Motor neuron (in vitro differentiated cells): ENCODE data around the gene LMNB1. TPM values are rescaled to one million over a fixed set of nuclear protein-coding genes. Genes with fewer than 3 reads are reported as not detected.
"Not testable (repeated sequence)": the region's sequence is repeated elsewhere in the genome, so short reads cannot be mapped to it uniquely, and the experiment has no call there.

Experiments
- ATAC-seq, 8 experiments: fragments of 200-7000 bp; cut with Tn5 transposase; replicated peaks in 6 of 8; 2 replicates each; pipeline ENCODE4 v1.8.0; 2021; ENCODE audit warnings: mild to moderate bottlenecking in 8 of 8, moderate library complexity in 8 of 8
- H3K27ac ChIP-seq, 2 donors: fragments of 250-450 bp; sonication (Bioruptor Pico); 2 replicates each; pipeline ENCODE4 v1.9.0; 2021; ENCODE audit warnings: antibody characterized with exemption in 2 of 2, mild to moderate bottlenecking in 2 of 2, moderate library complexity in 1 of 2
- H3K4me1 ChIP-seq, 2 donors: fragments of 250-450 bp; sonication (Bioruptor Pico); replicated peaks in 1 of 2; 2 replicates each; pipeline ENCODE4 v1.6.1; 2021; ENCODE audit warnings: antibody characterized with exemption in 2 of 2, mild to moderate bottlenecking in 2 of 2, moderate library complexity in 1 of 2
- H3K4me3 ChIP-seq, 5 donors: fragments of 250-450 bp; sonication (Bioruptor Pico); 2 replicates each; pipeline ENCODE4 v1.9.0; 2021; ENCODE audit warnings: antibody characterized with exemption in 5 of 5, mild to moderate bottlenecking in 5 of 5, moderate library complexity in 4 of 5
- WGBS, 10 experiments: fragments of 450-650 bp; shearing (Covaris generic); methylation state at CpG; one replicate each; pipeline ENCODE4 v1.0.0; 2022; 5-methylcytosine and 5-hydroxymethylcytosine counted together
- in situ Hi-C, 9 experiments: fragments of 400-800 bp; cut with MboI; loops; one replicate each; pipeline ENCODE4 v1.15.0; 2021; ENCODE audit warnings: low sequenced_read_pairs in 9 of 9, low pct_unique_long_range_greater_than_20kb in 2 of 9; ENCODE audit not compliant: unreplicated experiment in 9 of 9
- total RNA-seq, 8 experiments: library from RNA; unstranded; fragments of 300-600 nt; gene quantifications; 2 replicates each; pipeline versions ENCODE4 v1.2.3 to v1.2.4, GENCODE V29; 2022

The LMNB1 gene
- total RNA-seq, result 100 to 1,000 TPM in 1 of 8 experiments, 10 to 100 TPM in 6, 1 to 10 TPM in 1; 1.2 to 240 (median 46.8) TPM

DNA sequence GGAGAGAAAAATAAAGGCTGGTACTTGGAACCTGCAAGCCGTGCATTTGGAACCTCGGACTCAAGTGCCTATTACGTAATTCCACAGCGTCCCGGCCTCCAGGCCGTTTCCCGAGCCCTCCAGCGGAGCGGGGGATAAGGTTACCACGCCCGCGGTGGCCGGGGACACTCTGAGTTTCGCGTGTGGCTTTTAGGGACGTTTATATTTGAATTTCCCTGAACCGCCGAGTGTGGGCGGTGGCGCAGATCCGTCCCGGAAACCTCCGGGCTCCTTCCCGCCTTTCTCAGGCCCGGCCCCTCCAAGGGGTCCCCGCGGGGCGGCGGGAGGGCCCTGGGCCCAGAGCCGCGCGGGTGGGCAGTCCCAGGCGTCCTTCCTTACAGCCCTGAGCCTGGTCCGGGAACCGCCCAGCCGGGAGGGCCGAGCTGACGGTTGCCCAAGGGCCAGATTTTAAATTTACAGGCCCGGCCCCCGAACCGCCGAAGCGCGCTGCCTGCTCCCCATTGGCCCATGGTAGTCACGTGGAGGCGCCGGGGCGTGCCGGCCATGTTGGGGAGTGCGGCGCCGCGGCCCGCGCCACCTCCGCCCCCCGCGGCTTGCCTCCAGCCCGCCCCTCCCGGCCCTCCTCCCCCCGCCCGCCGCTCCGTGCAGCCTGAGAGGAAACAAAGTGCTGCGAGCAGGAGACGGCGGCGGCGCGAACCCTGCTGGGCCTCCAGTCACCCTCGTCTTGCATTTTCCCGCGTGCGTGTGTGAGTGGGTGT is at the start of gene LMNB1:
Gene LMNB1 (plus strand): TSS at position 638 of the 758 bp plus-strand sequence. CDS start 373 bp downstream, outside the sequence.
- peak; percentile 67 to 87 (median 79) for ATAC-seq
- in situ Hi-C loops, result loop anchor here in 3 of 9 experiments (5.0 to 25.0 kb wide), 4 partner anchors 89 to 439 kb away; no protein-coding TSS in a partner anchor
- H3K4me1 ChIP-seq, result peaks cover 6 to 12% of the 10 kb centered on the region in 2 donors
- H3K27ac ChIP-seq, result peak within 1 kb of the TSS; percentile 93 to 97
- peak within 1 kb of the TSS; percentile 56 to 89 (median 74) for H3K4me3 ChIP-seq
- WGBS, 10 experiments, result 0 to 7% (median 0%) methylated on average over 1 to 16 of the region's 74 CpGs; no CpG with 5 or more reads in 3 of the 10 experiments

DNA sequence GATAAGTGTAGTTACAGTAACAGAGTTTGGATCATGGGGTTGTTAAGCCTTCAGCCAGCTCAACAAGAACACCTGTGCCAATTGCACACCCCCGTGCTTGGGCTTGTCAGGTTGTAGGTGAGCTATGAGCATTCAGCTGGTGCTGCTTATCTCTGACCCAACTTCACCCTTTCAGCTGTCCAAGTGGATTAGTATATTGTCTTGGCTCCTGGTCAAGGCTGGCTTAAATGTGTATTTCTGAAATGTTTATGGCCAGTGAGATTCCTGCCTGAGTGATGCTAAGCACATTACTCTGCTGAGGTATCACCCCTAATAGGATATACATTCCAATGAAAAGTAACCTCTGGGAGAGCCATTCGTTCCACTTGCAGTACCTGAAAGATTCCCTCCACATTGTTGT is 44.2 kb upstream of the LMNB1 start:
- 0 to 93% (median 0%) methylated on average over 1 to 2 of the region's 2 CpGs; no CpG with 5 or more reads in 1 of the 10 experiments for WGBS, 10 experiments
- no peak for ATAC-seq
- Histone ChIP-seq H3K27ac (no peak overlapping the region), H3K4me3 (no peak overlapping the region), H3K4me1 (no peaks in the 10 kb centered on the region)
- in situ Hi-C loops, result no loop called here

GRCh38 chr5:126734573-126734972 is 42.4 kb upstream of the LMNB1 start:
- in situ Hi-C loops, H3K4me1 ChIP-seq, H3K27ac ChIP-seq, ATAC-seq, H3K4me3 ChIP-seq: not testable (repeated sequence)
- 68 to 100% (median 93%) methylated on average over 2 to 5 of the region's 18 CpGs; no CpG with 5 or more reads in 4 of the 10 experiments for WGBS, 10 experiments

- 0 to 100% (median 63%) methylated on average over 1 to 3 of the region's 3 CpGs; no CpG with 5 or more reads in 4 of the 10 experiments for WGBS, 10 experiments
- in situ Hi-C loops, result no loop called here
- no peak overlapping the region for H3K27ac ChIP-seq
- no peaks in the 10 kb centered on the region for H3K4me1 ChIP-seq
- no peak for ATAC-seq
- no peak overlapping the region for H3K4me3 ChIP-seq
Observed at GRCh38 chr5:126736141-126736540, 40.8 kb upstream of the LMNB1 start.

DNA sequence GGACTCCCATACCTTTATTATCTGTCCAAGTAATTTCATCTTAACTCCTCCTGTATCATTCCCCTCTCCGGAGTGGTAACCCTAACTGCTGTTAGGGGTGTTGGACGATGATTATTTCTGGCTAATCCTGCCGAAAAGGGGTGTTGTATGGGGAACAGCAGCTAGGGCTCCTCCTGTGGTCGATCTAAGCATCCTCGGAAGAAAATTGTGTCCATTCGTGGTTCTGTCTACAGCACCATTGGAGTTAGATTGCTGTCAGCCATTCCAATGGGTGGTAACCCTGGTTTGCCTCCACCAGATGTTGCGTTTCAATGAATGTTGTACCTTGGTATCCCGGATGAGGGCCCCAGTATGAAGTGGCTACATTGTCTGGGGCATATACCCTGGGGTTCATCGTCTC is 35.6 kb upstream of the LMNB1 start:
- H3K4me3 ChIP-seq, result no peak overlapping the region
- H3K4me1 ChIP-seq, result no peaks in the 10 kb centered on the region
- ATAC-seq, result no peak
- in situ Hi-C loops, result no loop called here
- WGBS, 10 experiments, result 0 to 100% (median 86%) methylated on average over 1 to 6 of the region's 9 CpGs
- no peak overlapping the region for H3K27ac ChIP-seq

GRCh38 chr5:126742425-126742824 is 34.5 kb upstream of the LMNB1 start:
- Histone ChIP-seq H3K4me1 (no peaks in the 10 kb centered on the region), H3K4me3 (no peak overlapping the region), H3K27ac (no peak overlapping the region)
- in situ Hi-C loops, result no loop called here
- WGBS, 10 experiments, result 72 to 100% (median 92%) methylated on average over 1 to 2 of the region's 2 CpGs; no CpG with 5 or more reads in 3 of the 10 experiments
- ATAC-seq, result no peak

- ATAC-seq, result no peak
- in situ Hi-C loops, result no loop called here
- H3K4me1 ChIP-seq, result no peaks in the 10 kb centered on the region
- WGBS, 10 experiments, result 0 to 100% (median 71%) methylated on average over 1 to 2 of the region's 2 CpGs; no CpG with 5 or more reads in 1 of the 10 experiments
- no peak overlapping the region for H3K27ac ChIP-seq
- H3K4me3 ChIP-seq, result no peak overlapping the region
Observed at GRCh38 chr5:126744836-126745235, 32.1 kb upstream of the LMNB1 start.

GRCh38 chr5:126745259-126745992 is 31.5 kb upstream of the LMNB1 start:
- no peak for ATAC-seq
- H3K4me3 ChIP-seq, result no peak overlapping the region
- no peaks in the 10 kb centered on the region for H3K4me1 ChIP-seq
- no peak overlapping the region for H3K27ac ChIP-seq
- in situ Hi-C loops, result no loop called here
- 56 to 100% (median 84%) methylated on average over 2 to 7 of the region's 7 CpGs; no CpG with 5 or more reads in 2 of the 10 experiments for WGBS, 10 experiments

DNA sequence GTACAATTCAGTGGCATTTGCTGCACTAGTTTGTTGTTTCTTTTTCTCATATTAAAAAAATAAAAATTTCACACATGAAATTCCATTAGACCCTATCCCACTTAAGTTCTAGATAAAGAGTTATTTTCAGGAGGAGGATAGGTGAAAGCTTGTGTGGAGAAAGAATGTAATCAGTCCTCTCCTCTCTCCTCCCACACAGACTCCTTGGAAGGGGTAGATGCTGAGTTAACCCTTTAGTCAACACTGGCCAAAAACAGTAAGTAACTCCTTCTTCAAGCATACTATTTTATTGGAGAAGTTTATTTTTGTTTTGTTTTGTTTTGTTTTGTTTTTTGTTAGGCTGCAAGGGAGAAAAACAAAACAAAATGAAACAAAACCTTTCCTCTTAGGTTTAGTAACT is 30.6 kb upstream of the LMNB1 start:
- no peak overlapping the region for H3K4me3 ChIP-seq
- in situ Hi-C loops, result no loop called here
- no peak for ATAC-seq
- no peaks in the 10 kb centered on the region for H3K4me1 ChIP-seq
- H3K27ac ChIP-seq, result no peak overlapping the region

- Histone ChIP-seq H3K27ac (no peak overlapping the region), H3K4me3 (no peak overlapping the region), H3K4me1 (no peaks in the 10 kb centered on the region)
- ATAC-seq, result no peak
- 65 to 100% (median 85%) methylated on average over 1 to 3 of the region's 5 CpGs for WGBS, 10 experiments
- in situ Hi-C loops, result no loop called here
Observed at GRCh38 chr5:126752081-126752785, 24.7 kb upstream of the LMNB1 start.

DNA sequence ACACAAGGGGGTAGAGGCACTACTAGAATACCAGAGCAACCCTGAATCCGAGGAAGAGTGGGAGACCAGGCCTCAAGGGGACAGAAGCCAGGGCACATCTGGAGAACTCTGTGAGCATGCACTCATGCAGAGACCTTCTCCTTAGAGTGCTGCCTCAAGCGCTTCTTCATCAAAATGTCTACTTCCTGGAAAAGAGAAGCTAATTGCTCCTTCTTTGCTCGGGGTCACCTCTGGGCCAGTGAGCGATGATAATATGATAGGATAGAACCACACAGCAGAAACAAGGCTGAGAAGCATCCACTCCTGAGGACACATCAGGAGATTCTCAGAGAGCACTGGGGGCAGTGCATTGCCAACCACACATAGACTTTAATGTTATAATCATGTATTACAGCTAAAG is 23.7 kb upstream of the LMNB1 start:
- no peak overlapping the region for H3K4me3 ChIP-seq
- H3K27ac ChIP-seq, result no peak overlapping the region
- in situ Hi-C loops, result no loop called here
- WGBS, 10 experiments, result 0 to 100% (median 85%) methylated on average over 1 to 3 of the region's 4 CpGs; no CpG with 5 or more reads in 2 of the 10 experiments
- no peaks in the 10 kb centered on the region for H3K4me1 ChIP-seq
- no peak for ATAC-seq

DNA sequence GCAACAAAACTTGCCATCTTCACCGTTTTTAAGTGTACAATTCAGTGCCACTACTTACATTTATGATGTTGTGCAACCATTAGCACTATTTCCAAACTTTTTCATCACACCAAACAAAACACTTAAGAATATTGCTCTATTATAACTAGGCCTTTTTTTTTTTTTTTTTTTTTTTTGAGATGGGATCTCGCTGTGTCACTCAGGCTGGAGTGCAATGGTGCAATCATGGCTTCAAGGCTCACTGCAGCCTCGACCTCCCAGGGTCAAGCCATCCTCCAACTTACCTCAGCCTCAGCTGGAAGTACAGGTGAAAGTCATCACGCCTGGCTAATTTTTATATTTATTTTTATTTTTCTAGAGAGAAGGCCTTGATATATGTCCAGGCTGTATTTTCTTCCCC is 22.3 kb upstream of the LMNB1 start:
- in situ Hi-C loops, result no loop called here
- H3K27ac ChIP-seq, result no peak overlapping the region
- no peak overlapping the region for H3K4me3 ChIP-seq
- no peaks in the 10 kb centered on the region for H3K4me1 ChIP-seq
- no peak for ATAC-seq
- WGBS, 10 experiments, result 27 to 100% (median 79%) methylated on average over 1 to 4 of the region's 4 CpGs; no CpG with 5 or more reads in 1 of the 10 experiments

- no peak overlapping the region for H3K4me3 ChIP-seq
- ATAC-seq, result no peak
- H3K4me1 ChIP-seq, result no peaks in the 10 kb centered on the region
- no peak overlapping the region for H3K27ac ChIP-seq
- WGBS, 10 experiments, result no CpG with 5 or more reads among the region's 4 CpGs
- in situ Hi-C loops, result no loop called here
Observed at GRCh38 chr5:126755593-126755992, 21.3 kb upstream of the LMNB1 start.
